IMR-90 (cell line): ENCODE results near the gene STAT5B. TPM values are rescaled to one million over a fixed set of nuclear protein-coding genes. Genes with fewer than 3 reads are reported as not detected.

Experiments
- ATAC-seq: fragments of 200-7000 bp; cut with Tn5 transposase; 2 replicates; pipeline ENCODE4 v1.9.1; 2020; ENCODE audit warnings: low read depth, mild to moderate bottlenecking, moderate library complexity
- BruUV-seq: library from RNA; stranded (reverse); fragments of 400-500 nt; replicated peaks from 2 replicates; lab custom pipeline; 2021; lab: Mats Ljungman, UMichigan
- CTCF ChIA-PET: fragments of 300-600 bp; formaldehyde crosslinking; extraction: SDS; loops from one replicate; lab custom pipeline; 2021; ENCODE audit warnings: antibody characterized with exemption; lab: Yijun Ruan, JAX
- POLR2A ChIA-PET: fragments of 300-600 bp; sonication (Branson Sonifier 250); formaldehyde crosslinking; loops from one replicate; lab custom pipeline; 2022; ENCODE audit warnings: antibody characterized with exemption; ENCODE audit not compliant: unreplicated experiment; lab: Charles Lee
- DNase-seq: peaks from one replicate; pipeline ENCODE4 v3.0.0; 2013
- H2AFZ ChIP-seq: replicated peaks from 2 replicates; pipeline ENCODE3; 2013; ENCODE audit warnings: low read length, mild to moderate bottlenecking; ENCODE audit not compliant: poor library complexity
- H2AK5ac ChIP-seq: 2 replicates; pipeline ENCODE4 v1.6.1; 2013; ENCODE audit warnings: low read depth, low read length, inconsistent platforms
- H2AK9ac ChIP-seq: replicated peaks from 2 replicates; pipeline ENCODE3; 2013; ENCODE audit warnings: mild to moderate bottlenecking, low read depth, low read length, moderate library complexity; ENCODE audit not compliant: poor library complexity
- H2BK120ac ChIP-seq: 2 replicates; pipeline ENCODE4 v1.6.1; 2013; ENCODE audit warnings: low read depth, low read length, inconsistent platforms
- H2BK15ac ChIP-seq: 3 replicates; pipeline ENCODE4 v1.6.1; 2013; ENCODE audit warnings: low read depth, low read length, inconsistent platforms
- H2BK20ac ChIP-seq: 2 replicates; pipeline ENCODE4 v1.6.1; 2013; ENCODE audit warnings: low read depth, mild to moderate bottlenecking, inconsistent platforms, low read length, moderate library complexity
- H2BK5ac ChIP-seq: 2 replicates; pipeline ENCODE4 v1.6.1; 2013; ENCODE audit warnings: mild to moderate bottlenecking, low read depth, low read length, inconsistent platforms; ENCODE audit not compliant: poor library complexity, severe bottlenecking
- H3K14ac ChIP-seq: replicated peaks from 2 replicates; pipeline ENCODE4 v1.6.1; 2013; ENCODE audit warnings: low read depth, low read length, inconsistent platforms
- H3K18ac ChIP-seq: 2 replicates; pipeline ENCODE4 v1.6.1; 2013; ENCODE audit warnings: low read depth, low read length, control low read depth
- H3K23ac ChIP-seq: 2 replicates; pipeline ENCODE4 v1.6.1; 2013; ENCODE audit warnings: low read depth, low read length, inconsistent platforms
- H3K27ac ChIP-seq: 2 replicates; pipeline ENCODE4 v1.5.1; 2013; ENCODE audit warnings: mild to moderate bottlenecking, control low read depth, low read length; ENCODE audit not compliant: insufficient read depth
- H3K27me3 ChIP-seq: 2 replicates; pipeline ENCODE4 v1.6.1; 2013; ENCODE audit warnings: low read length; ENCODE audit not compliant: control insufficient read depth, insufficient read depth
- H3K36me3 ChIP-seq: 2 replicates; pipeline ENCODE4 v1.6.1; 2013; ENCODE audit warnings: low read length, mixed read lengths; ENCODE audit not compliant: control insufficient read depth, insufficient read depth
- H3K4ac ChIP-seq: 2 replicates; pipeline ENCODE4 v1.6.1; 2013; ENCODE audit warnings: low read depth, low read length, inconsistent platforms
- H3K4me1 ChIP-seq: 2 replicates; pipeline ENCODE4 v1.6.1; 2013; ENCODE audit warnings: low read length, mixed read lengths; ENCODE audit not compliant: control insufficient read depth, insufficient read depth
- H3K4me2 ChIP-seq: 2 replicates; pipeline ENCODE4 v1.6.1; 2013; ENCODE audit warnings: low read depth, mild to moderate bottlenecking, control low read depth, low read length, moderate library complexity
- H3K4me3 ChIP-seq: 2 replicates; pipeline ENCODE4 v1.5.1; 2013; ENCODE audit warnings: low read depth, mild to moderate bottlenecking, control low read depth, low read length, moderate library complexity; ENCODE audit not compliant: insufficient read depth
- H3K56ac ChIP-seq: 2 replicates; pipeline ENCODE4 v1.6.1; 2013; ENCODE audit warnings: low read length, inconsistent platforms; ENCODE audit not compliant: insufficient read depth; ENCODE audit errors: extremely low read depth
- H3K79me1 ChIP-seq, 2 experiments: 2 replicates each; pipeline ENCODE4 v1.6.1; 2013; ENCODE audit warnings: low read length in 2 of 2, inconsistent platforms in 1 of 2, low read depth in 1 of 2
- H3K9ac ChIP-seq: 2 replicates; pipeline ENCODE4 v1.6.1; 2013; ENCODE audit warnings: low read depth, low read length, control low read depth
- H3K9me1 ChIP-seq: 2 replicates; pipeline ENCODE4 v1.6.1; 2013; ENCODE audit warnings: low read length, inconsistent platforms; ENCODE audit not compliant: insufficient read depth
- H3K9me3 ChIP-seq: 2 replicates; pipeline ENCODE4 v1.6.1; 2013; ENCODE audit warnings: low read length; ENCODE audit not compliant: control insufficient read depth, insufficient read depth
- H4K20me1 ChIP-seq: 2 replicates; pipeline ENCODE4 v1.6.1; 2013; ENCODE audit warnings: low read length, inconsistent platforms; ENCODE audit not compliant: insufficient read depth
- H4K5ac ChIP-seq: 2 replicates; pipeline ENCODE4 v1.6.1; 2013; ENCODE audit warnings: mild to moderate bottlenecking, low read depth, low read length, control low read depth
- H4K8ac ChIP-seq, 2 experiments: 2 replicates each; pipeline ENCODE4 v1.6.1; 2013; ENCODE audit warnings: low read depth in 2 of 2, low read length in 2 of 2, control low read depth in 1 of 2, inconsistent platforms in 1 of 2
- H4K91ac ChIP-seq: 2 replicates; pipeline ENCODE4 v1.6.1; 2013; ENCODE audit warnings: low read depth, low read length, inconsistent platforms; ENCODE audit not compliant: insufficient read depth
- CHD1 ChIP-seq: IDR thresholded peaks from 2 replicates; pipeline ENCODE4 v1.6.1; 2012; ENCODE audit warnings: low read depth, low read length, improper control_type of control experiment
- FOS ChIP-seq: fragments of 150-350 bp; IDR thresholded peaks from 2 replicates; pipeline ENCODE4 v1.6.1; 2016; ENCODE audit warnings: low read depth, low read length
- MAZ ChIP-seq: IDR thresholded peaks from 2 replicates; pipeline ENCODE4 v1.6.1; 2012; ENCODE audit warnings: low read depth, mild to moderate bottlenecking, low read length, improper control_type of control experiment, moderate library complexity, borderline replicate concordance
- MXI1 ChIP-seq: IDR thresholded peaks from 2 replicates; pipeline ENCODE4 v1.6.1; 2012; ENCODE audit warnings: low read depth, mild to moderate bottlenecking, low read length, moderate library complexity, borderline replicate concordance
- POLR2A ChIP-seq: IDR thresholded peaks from 2 replicates; pipeline ENCODE4 v1.6.1; 2012; ENCODE audit warnings: mild to moderate bottlenecking, low read depth, low read length
- RCOR1 ChIP-seq: IDR thresholded peaks from 2 replicates; pipeline ENCODE4 v1.6.1; 2012; ENCODE audit warnings: mild to moderate bottlenecking, low read length, improper control_type of control experiment; ENCODE audit not compliant: insufficient replicate concordance
- WGBS, 2 experiments: methylation state at CpG; one replicate each; pipeline versions ENCODE4 v1.1.5 to v1.1.7; 2013; ENCODE audit warnings: missing lambda C conversion rate in 2 of 2; ENCODE audit not compliant: insufficient read length in 1 of 2; ENCODE audit errors: extremely low coverage in 2 of 2; 5-methylcytosine and 5-hydroxymethylcytosine counted together
- dilution Hi-C: fragments of 300-500 bp; cut with HindIII; formaldehyde crosslinking; loops from one replicate; pipeline ENCODE4 v1.14.3; 2018; ENCODE audit warnings: low sequenced_read_pairs; ENCODE audit not compliant: unreplicated experiment
- in situ Hi-C: fragments of 300-500 bp; cut with MboI; formaldehyde crosslinking; loops from 3 replicates; pipeline ENCODE4 v1.14.3; 2019; ENCODE audit warnings: low sequenced_read_pairs, inconsistent platforms, mixed read lengths
- intact Hi-C: fragments of 100-400 bp; cut with micrococcal nuclease; formaldehyde crosslinking; loops from 2 replicates; pipeline ENCODE4 v1.10.0; 2022
- polyA plus RNA-seq, 3 experiments: library from polyadenylated mRNA; depleted of rRNA; stranded (reverse); fragments of >200 nt; gene quantifications; 2 replicates each; pipeline ENCODE4 v1.2.3, GENCODE V29; 2012; ENCODE audit warnings: low replicate concordance in 1 of 3
- total RNA-seq: library from RNA; depleted of rRNA; stranded (reverse); fragments of >200 nt; gene quantifications from 2 replicates; pipeline ENCODE4 v1.2.3, GENCODE V29; 2012
- TF ChIP-seq, protein P1 (sequence below): conservative IDR thresholded peaks from 2 replicates; pipeline ENCODE4 v1.5.1; 2012; ENCODE audit warnings: mild to moderate bottlenecking, low read depth, low read length, improper control_type of control experiment
- TF ChIP-seq, protein P2 (sequence below): fragments of 150-350 bp; IDR thresholded peaks from 2 replicates; pipeline ENCODE4 v1.6.1; 2017; ENCODE audit warnings: mild to moderate bottlenecking, antibody characterized with exemption, low read length, low read depth

Gene STAT5B
- total and polyA plus RNA-seq, 2 of the 4 experiments (the other 2 are of a cell fraction) = 24.4 to 29.6 TPM

DNA sequence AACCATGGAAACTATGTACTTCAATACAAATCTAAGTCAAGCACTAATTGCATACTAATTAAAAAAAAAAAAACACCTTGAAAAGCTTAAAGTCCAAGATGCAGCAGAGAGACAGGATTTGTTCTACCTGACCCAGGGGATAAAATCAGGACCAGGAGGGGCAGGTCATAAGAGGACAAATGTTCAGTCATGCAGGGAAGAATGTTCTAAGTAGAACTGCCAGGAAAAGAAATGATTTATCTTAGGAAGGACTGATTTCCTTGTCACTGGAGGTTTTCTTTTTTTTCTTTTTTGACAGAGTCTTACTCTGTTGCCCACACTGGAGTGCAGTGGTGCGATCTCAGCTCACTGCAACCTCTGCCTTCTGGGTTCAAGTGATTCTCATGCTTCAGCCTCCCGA, 72.8 kb downstream of the STAT5B start:
- Histone ChIP-seq H3K23ac (no peak overlapping the region), H2BK20ac (no peak overlapping the region), H2BK5ac (no peak overlapping the region), H3K4me2 (no peak overlapping the region), H3K56ac (no peak overlapping the region), H3K4ac (no peak overlapping the region), H4K20me1 (peaks cover 3% of the 10 kb centered on the region; the same call in 1 of the 2 replicates), H3K9ac (no peak overlapping the region), H3K36me3 (peaks cover 55% of the 10 kb centered on the region), H2BK120ac (no peak overlapping the region), H2AK5ac (no peak overlapping the region), H4K5ac (no peak overlapping the region), H3K9me1 (peaks cover 5% of the 10 kb centered on the region; the same call in 1 of the 2 replicates), H2AFZ (no peak overlapping the region), H3K9me3 (no peaks in the 10 kb centered on the region), H3K14ac (no peak overlapping the region), H3K27ac (no peak overlapping the region), H2AK9ac (no peak overlapping the region), H3K18ac (no peak overlapping the region), H2BK15ac (no peak overlapping the region), H4K8ac (no peak overlapping the region), H3K4me1 (0 out of 2 replicates have a peak, but pooled peaks cover 1% of the 10 kb centered on the region), H4K91ac (no peak overlapping the region), H3K27me3 (no peaks in the 10 kb centered on the region), H3K4me3 (no peak overlapping the region), H3K79me1 (peaks cover 0 to 10% of the 10 kb centered on the region in 2 experiments; a peak in 2 of 4 replicates)
- intact Hi-C loops (no loop called here), in situ Hi-C loops (no loop called here), dilution Hi-C loops (no loop called here)
- DNase-seq (no peak), ATAC-seq (no peak)
- no CpG with 5 or more reads among the region's 2 CpGs for WGBS, 2 experiments
- no TSS peak for BruUV-seq
- TF ChIP-seq POLR2A (no peak), MAZ (no peak), CHD1 (no peak), RCOR1 (no peak), MXI1 (no peak), FOS (no peak)
- TF ChIP-seq, protein P1, sequence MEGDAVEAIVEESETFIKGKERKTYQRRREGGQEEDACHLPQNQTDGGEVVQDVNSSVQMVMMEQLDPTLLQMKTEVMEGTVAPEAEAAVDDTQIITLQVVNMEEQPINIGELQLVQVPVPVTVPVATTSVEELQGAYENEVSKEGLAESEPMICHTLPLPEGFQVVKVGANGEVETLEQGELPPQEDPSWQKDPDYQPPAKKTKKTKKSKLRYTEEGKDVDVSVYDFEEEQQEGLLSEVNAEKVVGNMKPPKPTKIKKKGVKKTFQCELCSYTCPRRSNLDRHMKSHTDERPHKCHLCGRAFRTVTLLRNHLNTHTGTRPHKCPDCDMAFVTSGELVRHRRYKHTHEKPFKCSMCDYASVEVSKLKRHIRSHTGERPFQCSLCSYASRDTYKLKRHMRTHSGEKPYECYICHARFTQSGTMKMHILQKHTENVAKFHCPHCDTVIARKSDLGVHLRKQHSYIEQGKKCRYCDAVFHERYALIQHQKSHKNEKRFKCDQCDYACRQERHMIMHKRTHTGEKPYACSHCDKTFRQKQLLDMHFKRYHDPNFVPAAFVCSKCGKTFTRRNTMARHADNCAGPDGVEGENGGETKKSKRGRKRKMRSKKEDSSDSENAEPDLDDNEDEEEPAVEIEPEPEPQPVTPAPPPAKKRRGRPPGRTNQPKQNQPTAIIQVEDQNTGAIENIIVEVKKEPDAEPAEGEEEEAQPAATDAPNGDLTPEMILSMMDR = no peak
- TF ChIP-seq, protein P2, sequence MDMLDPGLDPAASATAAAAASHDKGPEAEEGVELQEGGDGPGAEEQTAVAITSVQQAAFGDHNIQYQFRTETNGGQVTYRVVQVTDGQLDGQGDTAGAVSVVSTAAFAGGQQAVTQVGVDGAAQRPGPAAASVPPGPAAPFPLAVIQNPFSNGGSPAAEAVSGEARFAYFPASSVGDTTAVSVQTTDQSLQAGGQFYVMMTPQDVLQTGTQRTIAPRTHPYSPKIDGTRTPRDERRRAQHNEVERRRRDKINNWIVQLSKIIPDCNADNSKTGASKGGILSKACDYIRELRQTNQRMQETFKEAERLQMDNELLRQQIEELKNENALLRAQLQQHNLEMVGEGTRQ = no peak
- POLR2A ChIA-PET = no interaction called here
- CTCF ChIA-PET = no interaction called here
